Hematopoietic multipotent progenitor cell treated with erythropoietin and hydrocortisone succinate and interleukin-3 and kit ligand, for 4 days (in vitro differentiated cells): ENCODE results near the gene WDFY4.
A peak's percentile ranks its signal among the peaks of the same experiment; 100 is the strongest.

Experiments
- DNase-seq: peaks from one replicate; pipeline ENCODE4 v3.0.0-alpha.2; 2015

Gene WDFY4

GRCh38 chr10:48947690-48948469 lies 263.2 kb downstream of the WDFY4 start:
- DNase-seq, result no peak

GRCh38 chr10:48948470-48949037 lies 263.9 kb downstream of the WDFY4 start:
- no peak for DNase-seq

DNA sequence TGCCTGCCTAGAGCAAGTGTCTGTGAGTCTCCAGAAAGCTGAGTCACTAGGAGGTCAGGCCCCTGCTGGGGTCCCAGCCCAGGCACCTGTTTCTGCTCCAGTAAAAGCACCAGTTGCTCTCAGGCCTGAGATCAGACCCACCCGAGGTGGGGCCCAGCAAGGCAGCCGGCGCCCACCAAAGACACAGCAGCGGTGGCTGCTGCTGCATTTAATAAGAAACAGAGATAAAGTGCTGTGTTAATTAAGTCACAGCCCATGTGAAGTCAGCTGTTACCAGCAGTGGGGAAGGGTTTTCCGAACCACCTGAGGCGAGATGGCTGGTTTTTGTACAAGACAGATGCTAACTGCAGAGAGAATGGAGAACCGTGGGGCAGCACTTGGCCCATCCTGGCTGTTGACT lies 267.0 kb downstream of the WDFY4 start:
- DNase-seq, result no peak

DNA sequence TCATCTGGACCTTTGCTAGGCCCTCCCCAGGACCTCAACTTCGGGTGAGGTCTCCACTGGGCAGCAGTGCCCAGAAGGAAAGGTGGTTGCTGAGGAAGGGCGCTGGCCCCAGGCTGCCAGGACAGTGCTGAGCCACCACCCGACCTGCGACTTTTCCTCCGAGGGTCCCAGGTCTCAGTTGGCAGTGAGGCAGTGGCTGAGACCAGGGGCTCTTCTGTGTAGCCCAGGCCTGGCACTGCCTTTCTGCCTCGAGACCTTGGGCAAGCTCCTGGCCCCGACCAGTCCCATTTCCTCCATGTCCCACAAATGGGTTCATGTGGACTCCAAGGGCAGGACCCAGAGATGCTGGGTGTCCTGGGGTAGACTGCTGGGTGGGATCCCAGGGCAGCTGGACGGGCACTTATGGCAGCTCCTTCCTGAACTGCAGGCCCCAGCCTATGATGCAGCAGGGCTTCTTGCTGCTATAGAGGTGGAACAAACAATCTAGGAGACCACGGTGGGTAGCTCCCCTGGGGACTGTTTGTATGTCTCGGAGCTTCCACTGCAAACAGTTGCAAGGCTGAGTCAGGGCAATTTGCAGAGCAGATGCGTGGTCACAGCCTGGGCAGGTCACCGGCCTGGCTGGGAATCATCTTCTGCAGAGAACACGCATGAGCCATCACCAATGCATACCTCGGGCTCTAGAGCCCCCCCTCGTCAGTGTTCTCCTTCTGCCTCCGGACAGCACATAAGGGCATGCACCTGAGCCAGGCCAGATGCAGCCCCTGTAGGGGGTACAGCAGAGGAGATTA lies 272.9 kb downstream of the WDFY4 start:
- no peak for DNase-seq

- DNase-seq, result no peak
Observed at GRCh38 chr10:48958598-48959190, 274.0 kb downstream of the WDFY4 start.

- DNase-seq, result no peak
Observed at GRCh38 chr10:48964038-48964437, 279.4 kb downstream of the WDFY4 start.

- no peak for DNase-seq
Observed at GRCh38 chr10:48965460-48965859, 280.8 kb downstream of the WDFY4 start.

- no peak for DNase-seq
Observed at GRCh38 chr10:48968036-48968435, 283.4 kb downstream of the WDFY4 start.

DNA sequence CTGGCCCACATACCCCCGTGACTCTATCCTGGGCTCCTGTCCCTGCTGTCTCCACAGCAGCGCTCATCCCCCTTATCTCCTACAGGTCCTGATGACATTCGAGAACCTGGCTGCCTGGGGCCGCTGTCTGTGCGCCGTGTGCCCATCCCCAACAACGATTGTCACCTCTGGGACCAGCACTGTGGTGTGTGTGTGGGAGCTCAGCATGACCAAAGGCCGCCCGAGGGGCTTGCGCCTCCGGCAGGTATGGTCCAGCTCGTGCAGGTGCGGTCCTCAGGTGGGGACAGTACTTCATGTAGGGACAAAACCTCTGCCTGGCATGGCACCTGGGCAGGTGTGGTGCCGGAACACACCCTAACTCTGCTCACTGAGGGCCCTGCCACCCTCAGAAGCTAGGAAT lies 285.4 kb downstream of the WDFY4 start:
- no peak for DNase-seq

- DNase-seq, result no peak
Observed at GRCh38 chr10:48970654-48971053, 286.0 kb downstream of the WDFY4 start.

DNA sequence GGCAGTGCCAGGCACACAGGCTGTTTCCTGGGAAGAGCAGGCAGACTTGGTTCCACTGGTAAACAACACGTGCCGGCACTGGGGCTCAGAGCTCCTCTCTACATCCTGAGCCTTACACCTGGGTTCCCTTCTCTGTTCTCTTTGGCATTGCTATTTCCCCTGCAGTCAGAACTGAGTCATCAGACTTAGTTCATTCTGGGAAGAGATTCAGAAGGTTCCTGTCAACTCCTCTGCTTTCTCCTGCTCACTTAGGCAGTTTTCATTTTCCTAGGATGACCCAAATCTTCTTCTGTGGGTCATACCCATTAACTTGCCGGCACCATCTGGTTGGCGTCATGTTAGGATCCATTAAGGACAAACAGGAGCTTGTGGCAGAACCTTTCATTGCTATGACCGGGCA lies 288.4 kb downstream of the WDFY4 start:
- DNase-seq, result no peak

GRCh38 chr10:48974510-48975156 lies 290.0 kb downstream of the WDFY4 start:
- DNase-seq, result no peak

- peak; percentile 43 for DNase-seq
Observed at GRCh38 chr10:48976196-48976595, 291.5 kb downstream of the WDFY4 start.

GRCh38 chr10:48978318-48978717 lies 293.6 kb downstream of the WDFY4 start:
- DNase-seq, result no peak

GRCh38 chr10:48981310-48981907 lies 296.7 kb downstream of the WDFY4 start:
- DNase-seq, result peak; percentile 69

DNA sequence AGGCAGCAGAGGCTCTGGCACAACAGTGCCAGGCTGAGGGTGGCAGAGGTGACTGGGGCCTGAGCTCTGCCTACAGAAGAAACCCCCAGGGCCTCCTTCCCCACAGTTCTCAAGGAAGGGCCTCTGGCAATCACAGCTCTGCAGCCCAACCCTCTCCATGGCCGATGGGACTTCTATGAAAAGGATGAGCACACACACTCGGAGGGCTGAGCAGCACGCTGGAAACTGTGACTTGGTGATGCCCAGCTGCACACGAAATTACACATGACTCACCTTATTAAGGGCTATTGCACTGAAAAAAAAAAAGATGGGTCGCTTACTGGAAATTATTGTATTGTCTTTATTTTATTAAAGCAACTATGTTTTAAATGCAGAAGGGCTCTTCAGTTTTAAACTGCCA lies 297.9 kb downstream of the WDFY4 start:
- no peak for DNase-seq

- DNase-seq, result peak; percentile 46
Observed at GRCh38 chr10:48983648-48984351, 299.1 kb downstream of the WDFY4 start.

DNA sequence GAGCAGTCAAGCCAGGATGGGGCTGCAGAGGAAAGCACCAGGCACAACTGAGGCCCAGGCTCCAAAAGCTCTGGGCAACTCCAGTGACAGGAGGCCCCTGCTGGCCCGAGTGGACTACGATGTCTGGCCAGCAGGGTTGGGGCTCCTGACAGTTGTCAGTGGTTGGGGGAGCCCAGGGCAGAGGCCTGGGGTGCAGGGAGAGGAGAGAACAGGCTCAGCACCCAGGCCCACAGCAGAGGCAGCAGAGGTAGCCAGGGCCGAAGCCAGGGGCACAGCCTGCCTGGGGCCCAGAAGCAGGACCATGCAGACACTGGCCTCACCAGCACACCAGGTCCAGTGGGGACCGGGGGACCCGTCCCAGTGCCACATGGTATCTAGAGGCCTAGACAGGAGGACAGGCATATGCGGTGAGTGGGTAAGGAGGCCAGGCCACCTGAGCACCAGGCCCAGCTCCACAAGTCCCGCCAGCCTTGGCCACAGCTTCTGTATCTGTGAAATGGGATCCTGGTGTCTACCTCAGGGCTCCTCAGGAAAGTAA lies 301.0 kb downstream of the WDFY4 start:
- no peak for DNase-seq

- no peak for DNase-seq
Observed at GRCh38 chr10:48990226-48990625, 305.6 kb downstream of the WDFY4 start.

DNA sequence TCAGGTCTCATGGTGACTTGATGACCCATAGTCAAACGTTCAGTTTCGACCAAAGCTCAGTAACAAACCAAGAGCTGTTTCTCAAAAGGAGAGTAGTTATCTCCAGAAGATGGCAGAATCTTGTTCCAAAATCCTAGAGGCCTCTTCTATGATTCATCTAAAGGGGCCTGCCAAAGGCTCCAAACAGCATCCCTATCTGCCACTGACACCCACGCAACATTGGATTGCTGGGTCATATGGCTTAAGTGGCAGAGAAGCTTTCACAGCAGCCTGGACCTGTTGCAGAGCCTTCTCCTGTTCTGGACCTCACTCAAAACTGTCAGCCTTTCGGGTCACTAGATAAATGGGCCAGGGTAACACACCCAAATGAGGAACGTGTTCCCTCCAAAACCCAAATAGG lies 309.0 kb downstream of the WDFY4 start:
- no peak for DNase-seq

DNA sequence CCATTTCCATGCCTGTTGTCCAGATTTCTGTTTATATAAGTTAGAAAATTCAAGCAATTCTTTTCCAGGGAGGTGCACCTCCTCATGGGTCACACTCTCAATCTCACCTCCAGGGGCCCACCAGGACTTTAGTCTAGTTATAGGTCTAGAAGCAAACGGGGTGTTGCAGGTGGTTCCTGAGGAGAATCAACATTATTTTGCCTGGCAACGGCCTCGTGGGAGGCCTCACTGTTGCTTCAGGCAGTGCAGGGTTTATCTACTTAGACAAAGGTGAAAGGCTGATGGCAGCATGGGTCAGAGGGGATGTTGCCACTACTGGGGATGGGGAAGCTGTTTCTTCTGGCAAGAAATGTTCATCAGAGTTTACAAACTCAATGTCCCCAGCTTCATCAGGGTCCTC lies 311.7 kb downstream of the WDFY4 start:
- no peak for DNase-seq

- no peak for DNase-seq
Observed at GRCh38 chr10:48999346-48999745, 314.7 kb downstream of the WDFY4 start.
